A673 (cell line): ENCODE data around the gene SLC7A5.
"Not testable (repeated sequence)": the region's sequence is repeated elsewhere in the genome, so short reads cannot be mapped to it uniquely, and the experiment has no call there.

Experiments used
- CTCF ChIP-seq: fragments of 300-800, 200-600 bp; sonication (generic); conservative IDR thresholded peaks from 2 replicates; pipeline ENCODE4 v1.5.1; 2017; ENCODE audit warnings: low read depth, mild to moderate bottlenecking, antibody characterized with exemption, low read length, moderate library complexity, mixed read lengths
- EZH2 ChIP-seq: fragments of 200-600 bp; sonication (generic); IDR thresholded peaks from 2 replicates; pipeline ENCODE4 v1.6.1; 2017; ENCODE audit warnings: borderline replicate concordance, low read depth, mild to moderate bottlenecking, mixed read lengths, antibody characterized with exemption, low read length; ENCODE audit not compliant: poor library complexity, severe bottlenecking

DNA sequence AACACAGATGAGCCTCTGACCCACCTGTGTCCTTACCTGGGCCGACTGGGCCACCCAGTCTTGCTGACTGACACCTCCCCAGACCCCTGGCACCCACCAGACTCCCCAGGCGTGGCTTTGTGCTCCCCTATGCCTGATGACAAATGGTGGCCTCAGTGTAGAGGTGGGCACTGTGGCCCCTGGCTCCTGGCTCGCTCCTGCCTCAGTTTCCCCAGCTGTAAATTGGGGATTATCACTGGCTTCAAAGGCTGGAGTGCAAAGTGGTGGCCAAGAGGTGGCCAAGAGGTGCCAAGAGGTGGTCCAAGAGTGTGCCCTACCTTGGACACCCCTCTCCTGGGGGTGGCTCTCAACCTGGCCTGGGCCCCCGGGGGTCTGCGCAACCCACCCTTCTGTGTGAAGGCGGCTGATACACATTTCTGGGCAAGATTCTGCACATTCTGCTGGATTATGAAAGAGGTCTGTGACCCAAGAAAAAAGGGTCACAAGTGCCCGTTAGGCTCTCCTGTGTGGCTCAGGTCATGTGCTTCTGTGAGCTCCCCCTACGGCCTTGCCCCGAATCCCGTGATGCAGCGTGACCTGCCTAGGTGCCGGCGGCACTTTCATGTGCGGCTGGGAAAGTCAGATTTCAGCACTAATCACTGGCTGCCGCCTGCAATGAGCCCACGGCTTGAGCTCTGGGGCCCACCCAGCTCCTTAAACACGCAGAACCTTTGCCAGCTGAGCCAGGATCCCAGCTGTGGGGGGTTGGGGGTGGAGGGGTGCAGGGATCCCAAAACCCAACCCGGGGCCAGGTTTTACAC, 7.8 kb downstream of the SLC7A5 start:
- not testable (repeated sequence) for TF ChIP-seq CTCF, EZH2
